GM18519 (cell line): ENCODE results near the gene INPP5A.
"Not testable (repeated sequence)": the region's sequence is repeated elsewhere in the genome, so short reads cannot be mapped to it uniquely, and the experiment has no call there.

Source experiments
- ATAC-seq: cut with Tn5 transposase; IDR thresholded peaks from one replicate; pipeline ENCODE4 v1.9.1; 2021; ENCODE audit warnings: mild to moderate bottlenecking, moderate library complexity; ENCODE audit not compliant: unreplicated experiment, low FRiP score

The INPP5A gene

GRCh38 chr10:132820056-132820455 is 282.5 kb downstream of the INPP5A start:
- ATAC-seq = no peak

- ATAC-seq = not testable (repeated sequence)
Measured at GRCh38 chr10:132825783-132826523, 288.4 kb downstream of the INPP5A start.

GRCh38 chr10:132826524-132827422 is 289.2 kb downstream of the INPP5A start:
- ATAC-seq = no peak

GRCh38 chr10:132827423-132827789 is 289.8 kb downstream of the INPP5A start:
- ATAC-seq = no peak

- no peak for ATAC-seq
Measured at GRCh38 chr10:132827861-132828539, 290.4 kb downstream of the INPP5A start.

- ATAC-seq = no peak
Measured at GRCh38 chr10:132828681-132829080, 291.1 kb downstream of the INPP5A start.

GRCh38 chr10:132829403-132829802 is 291.8 kb downstream of the INPP5A start:
- no peak for ATAC-seq

GRCh38 chr10:132832186-132832969 is 294.8 kb downstream of the INPP5A start:
- no peak for ATAC-seq
